ENCODE data around the gene AKAP9.

GRCh38 chr7:91961816-91962215 is 21.2 kb downstream of the AKAP9 start:
- TF ChIP-seq CTCF (IDR thresholded peaks at IDR 0.05): no peak
- TF ChIP-seq POLR2A (IDR thresholded peaks at IDR 0.05): no peak

Data from esophagus squamous epithelium (tissue), 4 donors.